HepG2 (cell line): Measurements from ENCODE around the gene RHOC. TPM values are rescaled to one million over a fixed set of nuclear protein-coding genes. Genes with fewer than 3 reads are reported as not detected.

Experiments
- ATAC-seq: fragments of 200-7000 bp; cut with Tn5 transposase; 3 replicates; pipeline ENCODE4 v1.9.1; 2020; ENCODE audit warnings: mild to moderate bottlenecking, moderate library complexity
- BruUV-seq: library from RNA; stranded (reverse); fragments of 400-500 nt; replicated peaks from 2 replicates; lab custom pipeline; 2021; lab: Mats Ljungman, UMichigan
- CTCF ChIA-PET: fragments of 300-600 bp; formaldehyde crosslinking; extraction: SDS; loops from one replicate; lab custom pipeline; 2021; ENCODE audit warnings: low total read pairs, inconsistent platforms, low intra/inter-chr PET ratio; lab: Yijun Ruan, JAX
- POLR2A ChIA-PET: fragments of 350-600 bp; sonication (Branson Sonifier 250); formaldehyde crosslinking; loops from one replicate; lab custom pipeline; 2020; ENCODE audit warnings: antibody characterized with exemption, inconsistent platforms; lab: Yijun Ruan, JAX
- DNase-seq: peaks from one replicate; pipeline ENCODE4 v3.0.0-alpha.2; 2015; ENCODE audit warnings: low spot score
- FAIRE-seq: peaks from 3 replicates; lab custom pipeline; 2011; peaks lifted over from hg19 to GRCh38; lab: Jason Lieb, UNC
- H2AFZ ChIP-seq: one replicate; pipeline ENCODE4 v1.6.1; 2011; ENCODE audit warnings: low read length, inconsistent platforms
- H3K27ac ChIP-seq: fragments of 300-600 bp; 3 replicates; pipeline ENCODE4 v1.8.0; 2011; ENCODE audit warnings: mixed run types, mild to moderate bottlenecking, mixed read lengths, low read length, inconsistent platforms; ENCODE audit not compliant: insufficient read depth; ENCODE audit errors: extremely low read length
- H3K27me3 ChIP-seq, 2 experiments: fragments of 200-600 bp in 1 of 2; 2 replicates in 1 of 2; 3 replicates in 1 of 2; pipeline versions ENCODE4 v1.6.0 to v1.8.0; 2011; ENCODE audit warnings: low read length in 2 of 2, mild to moderate bottlenecking in 2 of 2, moderate library complexity in 2 of 2, inconsistent platforms in 1 of 2; ENCODE audit not compliant: insufficient read depth in 2 of 2, control insufficient read depth in 1 of 2
- H3K36me3 ChIP-seq, 2 experiments: fragments of 200-600 bp in 1 of 2; replicated peaks in 1 of 2; 2 replicates in 1 of 2; 3 replicates in 1 of 2; pipeline versions ENCODE4 v1.5.1 to v1.8.0; 2011; ENCODE audit warnings: low read length in 2 of 2, inconsistent platforms in 1 of 2; ENCODE audit not compliant: insufficient read depth in 2 of 2, control insufficient read depth in 1 of 2
- H3K4me1 ChIP-seq: 2 replicates; pipeline ENCODE4 v1.5.1; 2012; ENCODE audit warnings: low read length, inconsistent platforms; ENCODE audit not compliant: insufficient read depth
- H3K4me2 ChIP-seq: 2 replicates; pipeline ENCODE4 v1.6.0; 2011; ENCODE audit warnings: low read depth, low read length, inconsistent platforms
- H3K4me3 ChIP-seq, 3 experiments: fragments of 200-600 bp in 1 of 3; sonication (generic), shearing (Covaris generic) in 1 of 3; replicated peaks in 1 of 3; 2 replicates each; pipeline ENCODE4 v1.5.1; 2011 to 2016; ENCODE audit warnings: low read length in 3 of 3, inconsistent platforms in 2 of 3, low read depth in 2 of 3, mild to moderate bottlenecking in 2 of 3, control low read depth in 1 of 3, mixed read lengths in 1 of 3; ENCODE audit not compliant: insufficient read depth in 1 of 3
- H3K79me2 ChIP-seq: one replicate; pipeline ENCODE4 v1.6.1; 2011; ENCODE audit warnings: low read length, inconsistent platforms; ENCODE audit not compliant: insufficient read depth
- H3K9ac ChIP-seq: 2 replicates; pipeline ENCODE4 v1.6.0; 2011; ENCODE audit warnings: mild to moderate bottlenecking, low read depth, low read length, inconsistent platforms; ENCODE audit not compliant: insufficient read depth
- H3K9me3 ChIP-seq: 2 replicates; pipeline ENCODE4 v1.5.1; 2012; ENCODE audit warnings: mild to moderate bottlenecking, low read length
- H4K20me1 ChIP-seq: 2 replicates; pipeline ENCODE4 v1.6.0; 2011; ENCODE audit warnings: inconsistent platforms, mild to moderate bottlenecking, low read length, moderate library complexity; ENCODE audit not compliant: insufficient read depth
- FOXK2 ChIP-seq: fragments of 450-650 bp; IDR thresholded peaks from 2 replicates; pipeline ENCODE4 v1.6.1; 2016
- NFYB ChIP-seq: sonication (generic); formaldehyde crosslinking; IDR thresholded peaks from 2 replicates; pipeline ENCODE4 v1.4.0; 2020; ENCODE audit warnings: missing genetic modification reagents
- PAF1 ChIP-seq: IDR thresholded peaks from 2 replicates; pipeline ENCODE4 v1.6.1; 2016; ENCODE audit warnings: missing genetic modification reagents, missing compliant biosample characterization
- RBM22 ChIP-seq: fragments of 200-400 bp; formaldehyde crosslinking; optimal IDR thresholded peaks from 2 replicates; pipeline ENCODE3; 2017; ENCODE audit warnings: mild to moderate bottlenecking, low read length, moderate library complexity
- SRSF4 ChIP-seq: fragments of 200-400 bp; formaldehyde crosslinking; IDR thresholded peaks from one replicate; pipeline ENCODE4 v1.6.1; 2018; ENCODE audit warnings: mild to moderate bottlenecking, low read depth, low read length, moderate library complexity; ENCODE audit not compliant: poor library complexity, severe bottlenecking
- ZBTB20 ChIP-seq: sonication (generic); formaldehyde crosslinking; IDR thresholded peaks from 2 replicates; pipeline ENCODE4 v1.8.1; 2023; ENCODE audit warnings: missing genetic modification reagents, low read depth, mild to moderate bottlenecking, borderline replicate concordance
- ZNF431 ChIP-seq: sonication (generic); formaldehyde crosslinking; IDR thresholded peaks from 2 replicates; pipeline ENCODE4 v1.9.0; 2022; ENCODE audit warnings: missing genetic modification reagents, low read depth, mild to moderate bottlenecking, borderline replicate concordance
- ZNF530 ChIP-seq: sonication (generic); formaldehyde crosslinking; IDR thresholded peaks from 2 replicates; pipeline ENCODE4 v1.5.0; 2020; ENCODE audit warnings: low read depth, mild to moderate bottlenecking, missing genetic modification reagents
- ZNF550 ChIP-seq: sonication (generic); formaldehyde crosslinking; IDR thresholded peaks from 2 replicates; pipeline ENCODE4 v1.4.0; 2020; ENCODE audit warnings: mild to moderate bottlenecking, missing genetic modification reagents, borderline replicate concordance
- WGBS: methylation state at CpG from one replicate; pipeline ENCODE4 v1.1.6; 2017; ENCODE audit warnings: low lambda C conversion rate; 5-methylcytosine and 5-hydroxymethylcytosine counted together
- in situ Hi-C: cut with HindIII; loops from 2 replicates; pipeline ENCODE4 v1.10.0; 2017; ENCODE audit warnings: low pct_unique_long_range_greater_than_20kb; ENCODE audit not compliant: extremely low pct_ligation_motif_present
- intact Hi-C: fragments of 100-400 bp; cut with micrococcal nuclease; formaldehyde crosslinking; loops from one replicate; pipeline ENCODE4 v1.10.0; 2022; ENCODE audit not compliant: unreplicated experiment
- polyA plus RNA-seq, 8 experiments: library from polyadenylated mRNA; depleted of rRNA in 3 of 8; stranded (reverse) in 7 of 8; unstranded in 1 of 8; fragments of >200 nt; fragmentation: Illumina TruSeq in 4 of 8; extraction: Trizol in 4 of 8; gene quantifications; 2 replicates each; pipeline versions ENCODE4 v1.2.1 to v1.2.3, GENCODE V29; 2011 to 2016; ENCODE audit warnings: low read depth in 4 of 8, missing spikeins in 1 of 8, mixed read lengths in 1 of 8; ENCODE audit not compliant: insufficient read depth in 1 of 8
- total RNA-seq, 5 experiments: library from RNA; depleted of rRNA; stranded (reverse); fragments of >200 nt; fragmentation: Illumina TruSeq; extraction: Trizol; gene quantifications; 2 replicates each; pipeline ENCODE4 v1.2.3, GENCODE V29; 2016; ENCODE audit warnings: low read depth in 1 of 5

RHOC gene
- total and polyA plus RNA-seq, 2 of the 13 experiments (the other 11 are each of a cell fraction or from before 2014, with no cell fraction given) = 64.3 to 182 TPM

DNA sequence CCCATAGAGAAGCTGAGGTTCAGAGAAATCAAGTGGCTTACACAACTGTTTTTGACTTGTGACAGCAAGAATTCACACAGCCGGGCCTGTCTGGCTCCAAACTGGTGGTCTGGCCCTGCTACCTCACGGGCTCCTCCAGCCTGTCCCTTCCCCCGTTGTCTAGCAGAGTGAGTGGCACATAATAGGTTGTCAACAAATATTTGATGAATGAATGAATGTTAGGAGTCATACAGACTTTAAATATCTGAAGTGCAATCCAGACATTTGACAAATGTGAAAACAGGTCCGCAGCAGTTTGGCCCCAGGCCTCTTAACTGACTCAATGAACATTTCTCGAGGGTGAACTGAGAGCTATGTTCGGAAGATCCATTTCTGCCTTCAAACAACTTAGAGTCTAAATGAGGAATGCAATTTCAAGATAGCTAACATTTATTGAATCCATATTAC lies 1.1 kb upstream of the RHOC start:
- CTCF ChIA-PET = interaction anchor here (1.7 to 2.6 kb wide), 2 partner anchors 33 to 317 kb away, joined by 6 to 17 read pairs; partner anchors contain the start of gene MOV10
- BruUV-seq = no TSS peak
- ATAC-seq = no peak
- Histone ChIP-seq H3K4me2 (peak overlapping the region; percentile 99), H3K79me2 (peaks cover 22% of the 10 kb centered on the region), H3K4me3 (peak overlapping the region in 2 of 3 experiments; percentile 98 to 99; a peak in 2 of 6 replicates), H3K9me3 (no peaks in the 10 kb centered on the region), H3K4me1 (peaks cover 38% of the 10 kb centered on the region), H3K27me3 (peaks cover 4 to 52% of the 10 kb centered on the region in 2 experiments; a peak in 4 of 5 replicates), H4K20me1 (no peaks in the 10 kb centered on the region), H3K9ac (peak overlapping the region; percentile 59; the same call in 1 of the 2 replicates), H3K36me3 (peaks cover 0 to 7% of the 10 kb centered on the region in 2 experiments; a peak in 2 of 5 replicates), H3K27ac (no peak overlapping the region), H2AFZ (no peak overlapping the region)
- in situ Hi-C loops = loop anchor here (5.0 to 25.0 kb wide), 5 partner anchors 36 to 329 kb away; partner anchors contain the start of genes CAPZA1, MOV10, ST7L and WNT2B
- DNase-seq = no peak
- 25% methylated on average over 6 of the region's 6 CpGs for WGBS
- intact Hi-C loops = no loop called here
- TF ChIP-seq ZNF550 (CRISPR knock-in tag) = no peak
- TF ChIP-seq ZNF431 (CRISPR knock-in tag) = no peak
- no peak for TF ChIP-seq SRSF4
- TF ChIP-seq FOXK2 = no peak
- no peak for TF ChIP-seq ZBTB20
- TF ChIP-seq ZNF530 = no peak
- TF ChIP-seq RBM22 = no peak
- TF ChIP-seq PAF1 (CRISPR knock-in tag) = no peak
- no peak for TF ChIP-seq NFYB (CRISPR knock-in tag)
- FAIRE-seq = no peak
- POLR2A ChIA-PET = interaction anchor here (1.2 to 3.0 kb wide), 3 partner anchors 11 to 206 kb away, joined by 4 to 40 read pairs (median 26); partner anchors contain the start of gene MOV10
